Muscle layer of duodenum (tissue), 2 donors: Measurements from ENCODE around the gene DMRT1.
"Not testable (repeated sequence)": the region's sequence is repeated elsewhere in the genome, so short reads cannot be mapped to it uniquely, and the experiment has no call there.

Experiments
- H3K27ac ChIP-seq: one replicate; pipeline ENCODE4 v1.7.0; 2013; ENCODE audit warnings: mild to moderate bottlenecking, low read length
- H3K27me3 ChIP-seq: one replicate; pipeline ENCODE4 v1.7.0; 2013; ENCODE audit warnings: low read depth, mild to moderate bottlenecking, control low read depth, low read length
- H3K36me3 ChIP-seq, 2 donors: one replicate each; pipeline ENCODE4 v1.7.0; 2013; ENCODE audit warnings: low read length in 2 of 2, control low read depth in 1 of 2, mild to moderate bottlenecking in 1 of 2; ENCODE audit not compliant: insufficient read depth in 2 of 2, control insufficient read depth in 1 of 2
- H3K4me1 ChIP-seq, 2 donors: one replicate each; pipeline ENCODE4 v1.7.0; 2013; ENCODE audit warnings: low read length in 2 of 2, mild to moderate bottlenecking in 2 of 2, control low read depth in 1 of 2, moderate library complexity in 1 of 2; ENCODE audit not compliant: insufficient read depth in 2 of 2, control insufficient read depth in 1 of 2
- H3K4me3 ChIP-seq, 2 donors: one replicate each; pipeline ENCODE4 v1.7.0; 2013; ENCODE audit warnings: low read length in 2 of 2, low read depth in 1 of 2, mild to moderate bottlenecking in 1 of 2
- H3K9me3 ChIP-seq, 2 donors: one replicate each; pipeline ENCODE4 v1.7.0; 2013; ENCODE audit warnings: low read length in 2 of 2, control low read depth in 1 of 2, mild to moderate bottlenecking in 1 of 2; ENCODE audit not compliant: control insufficient read depth in 1 of 2
- donor health status: healthy.

Gene DMRT1

GRCh38 chr9:982394-983230, 141.1 kb downstream of the DMRT1 start:
- Histone ChIP-seq H3K36me3 (no peaks in the 10 kb centered on the region), H3K27ac (no peak overlapping the region), H3K27me3 (peaks cover 57% of the 10 kb centered on the region), H3K4me1 (no peaks in the 10 kb centered on the region), H3K9me3 (peaks cover 0 to 3% of the 10 kb centered on the region in 2 donors), H3K4me3 (no peak overlapping the region)

DNA sequence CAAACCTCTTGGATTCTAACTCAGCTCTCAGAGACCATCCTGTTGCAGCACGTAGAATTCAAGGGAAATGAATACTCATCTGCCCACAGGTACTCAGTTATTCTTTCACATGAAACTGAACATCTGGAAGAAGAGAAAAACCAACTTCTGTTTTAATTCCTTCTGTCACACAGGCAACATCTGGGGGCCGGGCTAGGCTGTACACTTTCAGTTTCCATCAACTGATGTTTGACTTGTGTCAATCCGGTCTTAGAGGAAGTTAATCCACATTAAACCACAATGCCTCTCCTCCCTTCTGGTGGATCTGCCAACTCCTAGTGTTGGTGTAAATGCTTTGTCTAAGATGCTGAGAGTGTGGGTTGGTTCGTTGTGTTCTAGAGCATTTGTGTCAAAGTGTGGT, 152.5 kb downstream of the DMRT1 start:
- H3K4me1 ChIP-seq: no peaks in the 10 kb centered on the region
- no peaks in the 10 kb centered on the region for H3K36me3 ChIP-seq
- H3K27me3 ChIP-seq: peaks cover 8% of the 10 kb centered on the region
- H3K9me3 ChIP-seq: no peaks in the 10 kb centered on the region
- H3K4me3 ChIP-seq: no peak overlapping the region
- no peak overlapping the region for H3K27ac ChIP-seq

- no peaks in the 10 kb centered on the region for H3K9me3 ChIP-seq
- H3K27me3 ChIP-seq: peaks cover 3% of the 10 kb centered on the region
- H3K4me1 ChIP-seq: no peaks in the 10 kb centered on the region
- H3K4me3 ChIP-seq: no peak overlapping the region
- no peak overlapping the region for H3K27ac ChIP-seq
- no peaks in the 10 kb centered on the region for H3K36me3 ChIP-seq
Observed at GRCh38 chr9:995192-995591, 153.7 kb downstream of the DMRT1 start.

DNA sequence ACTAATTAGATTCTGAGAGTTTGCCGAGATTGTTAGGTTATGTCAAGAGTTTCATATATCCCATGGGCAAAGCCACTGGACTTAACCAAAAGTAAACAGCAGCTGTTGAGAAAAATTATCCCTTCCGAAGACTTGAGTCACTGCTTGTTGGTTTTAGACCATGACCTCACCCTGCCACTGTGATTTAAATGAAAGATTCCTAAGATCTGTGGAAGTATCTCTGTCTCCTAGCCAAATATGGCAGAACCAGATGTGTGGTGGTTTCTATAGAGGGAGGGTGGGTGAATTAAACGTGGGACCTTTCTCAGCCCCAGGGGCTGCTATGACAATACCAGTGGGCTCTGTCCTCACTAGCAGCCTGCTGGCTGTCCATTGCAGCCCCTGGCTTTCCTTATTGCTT, 154.3 kb downstream of the DMRT1 start:
- Histone ChIP-seq H3K27me3 (no peaks in the 10 kb centered on the region), H3K9me3 (no peaks in the 10 kb centered on the region), H3K4me1 (no peaks in the 10 kb centered on the region), H3K36me3 (no peaks in the 10 kb centered on the region), H3K27ac (no peak overlapping the region), H3K4me3 (no peak overlapping the region)

- not testable (repeated sequence) for H3K9me3 ChIP-seq, H3K36me3 ChIP-seq, H3K4me3 ChIP-seq, H3K27me3 ChIP-seq, H3K27ac ChIP-seq, H3K4me1 ChIP-seq
Observed at GRCh38 chr9:998299-999110, 157.0 kb downstream of the DMRT1 start.

GRCh38 chr9:1001838-1002237, 160.3 kb downstream of the DMRT1 start:
- H3K4me1 ChIP-seq: no peaks in the 10 kb centered on the region
- H3K27me3 ChIP-seq: no peaks in the 10 kb centered on the region
- no peak overlapping the region for H3K27ac ChIP-seq
- H3K4me3 ChIP-seq: no peak overlapping the region
- H3K36me3 ChIP-seq: no peaks in the 10 kb centered on the region
- H3K9me3 ChIP-seq: no peaks in the 10 kb centered on the region

DNA sequence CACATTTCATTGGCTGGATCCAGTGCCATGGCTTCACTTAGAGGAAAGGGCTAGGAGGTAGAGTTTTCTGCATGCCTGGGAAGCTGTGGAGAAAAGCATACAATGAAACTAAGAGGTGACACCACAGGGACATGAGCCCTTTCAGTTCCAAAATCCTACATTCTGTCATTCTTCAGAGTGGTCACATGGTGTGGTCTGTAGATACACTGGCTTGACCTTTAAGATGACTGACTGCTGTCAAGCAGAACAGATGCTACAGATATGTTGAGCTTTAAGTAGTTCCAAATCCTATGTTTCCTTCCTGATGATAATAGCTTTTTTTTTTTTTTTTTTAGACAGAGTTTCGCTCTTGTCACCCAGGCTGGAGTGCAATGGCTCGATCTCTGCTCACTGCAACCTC, 161.2 kb downstream of the DMRT1 start:
- H3K4me3 ChIP-seq: no peak overlapping the region

DNA sequence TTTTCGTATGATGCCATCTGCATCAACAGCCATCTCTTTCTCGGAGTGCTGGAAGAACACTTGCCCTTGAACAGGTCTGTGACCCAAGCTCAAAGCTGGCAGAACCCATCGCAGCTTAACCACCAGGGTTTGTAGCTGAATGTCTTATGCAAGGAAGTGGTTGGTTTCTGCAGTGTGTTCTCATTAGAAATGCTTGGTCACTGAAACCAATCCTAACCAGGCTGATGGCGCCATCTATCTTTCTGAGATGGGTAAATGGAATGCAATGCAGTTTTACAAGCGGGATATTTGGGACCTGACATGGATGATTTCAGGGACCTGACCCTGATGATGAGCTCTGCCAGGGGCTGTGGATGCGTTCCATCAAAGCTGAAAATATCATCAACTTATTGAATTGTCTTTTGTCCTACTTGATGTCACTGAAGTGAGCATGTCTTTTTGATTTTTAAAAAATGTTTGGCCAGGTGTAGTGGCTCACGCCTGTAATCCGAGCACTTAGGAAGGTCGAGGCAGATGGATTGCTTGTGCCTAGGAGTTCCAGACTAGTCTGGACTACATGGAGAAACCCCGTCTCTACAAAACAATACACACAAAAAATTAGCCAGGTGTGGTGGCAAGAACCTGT, 163.7 kb downstream of the DMRT1 start:
- no peaks in the 10 kb centered on the region for H3K9me3 ChIP-seq
- peaks cover 9% of the 10 kb centered on the region for H3K27me3 ChIP-seq
- H3K27ac ChIP-seq: no peak overlapping the region
- no peak overlapping the region for H3K4me3 ChIP-seq
- H3K4me1 ChIP-seq: no peaks in the 10 kb centered on the region
- H3K36me3 ChIP-seq: no peaks in the 10 kb centered on the region

More for the DNA sequence above, 161.2 kb downstream of the DMRT1 start:
- no peak overlapping the region for H3K27ac ChIP-seq
- H3K9me3 ChIP-seq: no peaks in the 10 kb centered on the region
- no peaks in the 10 kb centered on the region for H3K36me3 ChIP-seq
- no peaks in the 10 kb centered on the region for H3K27me3 ChIP-seq
- H3K4me1 ChIP-seq: no peaks in the 10 kb centered on the region

GRCh38 chr9:1007312-1007711, 165.8 kb downstream of the DMRT1 start:
- Histone ChIP-seq H3K4me1 (no peaks in the 10 kb centered on the region), H3K36me3 (no peaks in the 10 kb centered on the region), H3K27ac (no peak overlapping the region), H3K27me3 (peaks cover 9% of the 10 kb centered on the region), H3K9me3 (no peaks in the 10 kb centered on the region), H3K4me3 (no peak overlapping the region)

GRCh38 chr9:1008216-1008615, 166.7 kb downstream of the DMRT1 start:
- H3K27me3 ChIP-seq: peaks cover 9% of the 10 kb centered on the region
- H3K4me3 ChIP-seq: no peak overlapping the region
- no peak overlapping the region for H3K27ac ChIP-seq
- H3K4me1 ChIP-seq: no peaks in the 10 kb centered on the region
- no peaks in the 10 kb centered on the region for H3K36me3 ChIP-seq
- H3K9me3 ChIP-seq: no peaks in the 10 kb centered on the region

GRCh38 chr9:1009101-1009707, 167.7 kb downstream of the DMRT1 start:
- Histone ChIP-seq H3K27me3 (peaks cover 9% of the 10 kb centered on the region), H3K27ac (no peak overlapping the region), H3K36me3 (no peaks in the 10 kb centered on the region), H3K9me3 (no peaks in the 10 kb centered on the region), H3K4me1 (no peaks in the 10 kb centered on the region), H3K4me3 (no peak overlapping the region)
